GM21529 (cell line): Measurements from ENCODE around the gene ELAVL2.

ENCODE experiments used
- ATAC-seq: cut with Tn5 transposase; IDR thresholded peaks from one replicate; pipeline ENCODE4 v1.9.1; 2021; ENCODE audit not compliant: unreplicated experiment

Gene ELAVL2

DNA sequence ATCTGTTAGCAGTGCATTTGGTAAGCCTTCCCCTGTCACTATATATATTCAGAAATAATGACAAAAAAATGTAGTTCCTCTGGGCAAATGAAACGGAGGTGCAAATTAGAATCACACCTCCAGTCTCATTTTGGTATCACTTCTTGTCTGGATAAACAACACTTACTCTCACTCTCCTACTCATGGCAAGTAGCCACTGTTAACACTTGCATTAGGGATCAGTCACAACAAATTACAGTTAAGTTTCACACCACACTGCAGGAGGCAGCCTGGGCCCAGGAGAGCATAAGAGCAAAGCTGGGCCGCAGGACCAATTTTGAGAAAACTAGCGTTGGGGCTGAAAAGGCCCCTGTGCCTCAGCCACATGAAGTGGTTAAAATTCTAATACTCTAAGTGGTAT is 161.0 kb downstream of the ELAVL2 start:
- no peak for ATAC-seq

DNA sequence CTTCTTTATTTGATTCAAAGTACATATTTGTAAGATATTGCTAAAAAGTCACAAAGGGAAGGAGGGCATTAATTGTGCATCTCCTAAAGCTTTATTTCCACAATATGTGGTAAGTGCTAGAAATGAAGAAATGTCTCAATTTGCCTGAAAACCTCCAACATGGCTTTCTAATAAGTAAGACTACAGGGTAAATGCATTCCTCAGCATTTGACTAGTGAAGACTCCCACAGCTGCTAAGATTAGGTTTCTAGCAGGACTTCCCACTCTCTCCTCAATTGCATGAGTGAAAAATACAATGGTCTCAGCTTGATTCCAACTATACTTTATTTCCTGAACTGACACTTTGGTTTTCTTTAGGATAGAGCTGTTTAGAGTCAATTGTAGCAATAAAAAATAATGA is 162.1 kb downstream of the ELAVL2 start:
- no peak for ATAC-seq

- ATAC-seq, result no peak
Measured at GRCh38 chr9:23663536-23663935, 162.5 kb downstream of the ELAVL2 start.

DNA sequence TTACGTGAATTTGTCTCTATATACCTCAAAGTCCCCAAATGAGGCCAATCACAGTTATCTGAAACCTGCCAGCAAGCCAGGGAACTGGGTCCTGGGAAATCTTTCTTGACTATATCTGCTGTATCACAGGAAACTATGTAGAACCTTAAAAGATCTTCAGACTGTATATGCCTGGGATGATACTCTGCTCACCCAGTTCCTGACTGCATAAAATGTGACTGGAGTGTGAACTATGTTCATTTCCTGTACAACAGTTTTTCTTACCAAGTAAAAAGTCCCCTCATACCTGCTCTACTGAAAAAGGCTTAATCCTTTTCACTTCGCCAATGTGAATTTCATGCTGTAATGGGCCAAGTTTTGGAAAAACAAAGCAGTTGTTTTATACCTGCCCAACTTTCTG is 162.9 kb downstream of the ELAVL2 start:
- no peak for ATAC-seq

- no peak for ATAC-seq
Measured at GRCh38 chr9:23662320-23662719, 163.7 kb downstream of the ELAVL2 start.

- no peak for ATAC-seq
Measured at GRCh38 chr9:23659346-23660006, 166.6 kb downstream of the ELAVL2 start.

DNA sequence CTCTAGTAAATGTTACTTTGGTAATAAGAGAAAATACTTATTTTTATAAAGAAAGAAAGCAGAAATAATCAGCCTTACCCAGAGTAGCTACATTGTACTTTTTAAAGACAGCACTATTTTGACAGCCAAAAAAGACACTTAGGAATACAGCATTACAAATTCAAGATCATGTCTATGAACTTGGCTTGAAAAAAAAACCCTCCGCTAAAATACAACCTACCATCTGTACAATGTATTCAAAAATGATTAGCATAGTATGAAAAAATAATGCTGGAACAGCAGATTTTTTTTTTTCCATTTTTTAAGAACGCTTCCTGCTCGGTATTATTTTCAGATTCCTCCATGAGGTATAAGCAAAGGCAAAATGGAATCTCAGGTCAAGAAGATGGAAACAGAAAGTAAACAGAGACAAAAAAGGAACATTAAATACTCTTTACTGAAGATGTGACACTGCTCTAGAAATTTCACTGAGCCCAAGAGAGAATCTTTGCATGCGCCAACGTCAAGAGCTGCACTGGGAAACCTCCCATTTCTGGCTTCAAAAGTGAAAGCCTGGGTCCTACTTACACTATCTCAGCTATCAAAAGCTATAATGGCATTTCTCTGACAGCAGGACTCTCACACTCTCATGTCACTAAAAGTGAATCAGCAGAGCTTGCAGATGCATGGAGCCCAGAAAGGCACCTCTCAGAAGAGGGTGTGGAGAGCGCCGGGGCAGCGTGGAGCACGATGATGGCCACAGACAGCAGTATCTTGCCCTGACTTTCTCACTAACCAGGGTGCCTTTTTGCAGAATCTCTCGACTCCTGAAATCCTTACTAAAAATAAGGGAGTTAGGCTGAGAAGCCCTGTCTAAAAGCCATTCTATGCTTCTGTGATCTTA is 167.4 kb downstream of the ELAVL2 start:
- no peak for ATAC-seq

GRCh38 chr9:23651051-23651450 is 175.0 kb downstream of the ELAVL2 start:
- ATAC-seq, result no peak

GRCh38 chr9:23648651-23649050 is 177.4 kb downstream of the ELAVL2 start:
- ATAC-seq, result no peak

DNA sequence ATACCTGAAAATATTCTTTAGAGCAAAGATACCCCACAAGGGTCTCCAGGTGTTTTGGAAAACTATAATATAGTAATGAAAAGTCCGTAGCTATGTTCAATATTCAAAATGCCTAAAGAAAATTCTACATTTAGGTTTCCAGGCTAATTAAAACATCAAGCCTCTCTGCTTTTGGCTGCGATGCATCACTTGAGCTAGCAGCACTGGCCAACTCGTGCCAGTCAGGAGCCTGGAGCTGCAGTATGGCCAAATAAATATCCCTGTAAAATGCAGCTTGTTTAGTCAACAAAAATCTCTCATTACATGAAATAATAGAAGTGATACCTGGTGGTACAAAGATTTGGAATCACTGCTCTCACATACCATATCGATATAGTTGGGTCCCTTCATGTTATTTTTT is 181.1 kb downstream of the ELAVL2 start:
- no peak for ATAC-seq

DNA sequence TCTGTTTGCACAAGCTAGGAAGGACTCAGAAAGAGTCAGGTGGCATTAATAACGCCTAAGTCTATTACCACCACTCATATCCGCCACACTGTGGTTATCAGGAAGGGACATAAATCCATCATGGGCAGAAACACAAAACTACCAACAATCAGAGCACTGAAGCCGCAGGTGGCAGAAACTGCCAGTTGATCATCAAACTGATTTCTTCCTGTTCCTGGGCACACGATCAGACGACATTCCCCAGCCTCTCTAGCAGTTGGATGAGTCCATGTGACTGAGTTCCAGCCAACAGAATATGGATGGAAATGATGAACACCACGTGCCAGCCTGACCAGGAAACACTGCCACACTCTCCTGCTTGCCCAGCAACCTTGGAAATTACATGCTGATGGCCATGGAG is 181.7 kb downstream of the ELAVL2 start:
- ATAC-seq, result no peak

DNA sequence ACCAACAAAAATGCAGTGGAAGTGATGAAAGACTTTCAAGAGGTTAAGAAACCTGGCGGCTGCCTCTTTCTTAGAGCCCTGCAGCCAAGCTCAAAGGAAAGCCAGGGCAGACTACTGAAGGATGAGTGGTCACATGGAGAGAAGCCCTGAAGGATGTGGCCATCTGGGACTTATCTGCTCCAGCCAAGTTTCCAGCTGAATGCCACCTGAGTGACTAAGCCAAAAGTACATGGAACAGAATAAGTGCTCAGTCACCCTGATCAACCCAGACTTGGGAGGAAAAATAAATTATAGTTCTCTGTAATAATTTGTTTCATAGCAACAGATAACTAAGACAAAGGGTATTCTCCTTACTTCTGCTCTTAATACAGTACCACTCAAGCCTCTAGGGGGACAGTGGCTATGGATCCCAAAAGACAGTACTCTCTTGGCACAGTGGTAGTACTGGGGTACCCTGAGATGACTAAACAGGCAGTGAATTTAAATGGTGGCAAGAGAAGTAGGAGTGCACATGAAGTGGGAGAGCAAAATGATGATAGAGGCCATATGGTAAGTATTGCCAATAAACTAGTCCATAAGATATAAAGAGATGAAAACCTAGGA is 182.3 kb downstream of the ELAVL2 start:
- ATAC-seq, result no peak
